Upper lobe of left lung (tissue), 6 donors: ENCODE data around the gene CYB5R2. TPM values are rescaled to one million over a fixed set of nuclear protein-coding genes. Genes with fewer than 3 reads are reported as not detected.

Experiments used
- ATAC-seq, 2 donors: fragments of 200-7000 bp; cut with Tn5 transposase; one replicate each; pipeline ENCODE4 v1.9.1; 2022; ENCODE audit warnings: mild to moderate bottlenecking in 2 of 2, moderate library complexity in 2 of 2; ENCODE audit not compliant: low FRiP score in 2 of 2
- DNase-seq, 2 donors: peaks; one replicate each; pipeline ENCODE4 v3.0.0-alpha.2; 2019 to 2020
- H3K27ac ChIP-seq, 4 donors: fragments of 200-600 bp; sonication (generic); one replicate each; pipeline ENCODE4 v1.5.1; 2016 to 2019
- H3K27me3 ChIP-seq, 4 donors: fragments of 200-600 bp; sonication (generic); one replicate each; pipeline ENCODE4 v1.5.1; 2017 to 2019
- H3K36me3 ChIP-seq, 4 donors: fragments of 200-600 bp; sonication (generic); one replicate each; pipeline ENCODE4 v1.5.1; 2016 to 2019
- H3K4me1 ChIP-seq, 4 donors: fragments of 200-600 bp; sonication (generic); one replicate each; pipeline ENCODE4 v1.5.1; 2018 to 2019
- H3K4me3 ChIP-seq, 4 donors: fragments of 200-600 bp; sonication (generic); one replicate each; pipeline ENCODE4 v1.5.1; 2017 to 2019; ENCODE audit warnings: mild to moderate bottlenecking in 2 of 4, moderate library complexity in 1 of 4
- H3K9me3 ChIP-seq, 4 donors: fragments of 200-600 bp; sonication (generic); one replicate each; pipeline ENCODE4 v1.5.1; 2018 to 2019
- EP300 ChIP-seq, 4 donors: sonication (generic); formaldehyde crosslinking; IDR thresholded peaks; one replicate each; pipeline ENCODE4 v1.5.1; 2017; ENCODE audit warnings: antibody characterized with exemption in 4 of 4, control low read depth in 2 of 4
- POLR2A ChIP-seq, 4 donors: fragments of 450-650 bp; IDR thresholded peaks; one replicate each; pipeline ENCODE4 v1.5.1; 2016 to 2017; ENCODE audit warnings: antibody characterized with exemption in 4 of 4, mild to moderate bottlenecking in 2 of 4
- POLR2AphosphoS5 ChIP-seq, 2 donors: sonication (generic); formaldehyde crosslinking; IDR thresholded peaks; one replicate each; pipeline ENCODE4 v1.5.1; 2017; ENCODE audit warnings: antibody characterized with exemption in 2 of 2
- WGBS, 2 donors: methylation state at CpG; one replicate each; pipeline ENCODE4 v1.1.5; 2017 to 2018; 5-methylcytosine and 5-hydroxymethylcytosine counted together
- total RNA-seq, 6 donors: library from RNA; depleted of rRNA in 4 of 6; stranded (reverse); fragments of >200 nt in 4 of 6; gene quantifications; one replicate each; pipeline versions ENCODE4 v1.1.0 to v1.2.1, GENCODE V29; 2016 to 2021
- TF ChIP-seq, protein P1 (sequence below), 6 experiments: fragments of 450-650 bp in 4 of 6; fragments of 200-600 bp in 2 of 6; sonication (generic) in 2 of 6; IDR thresholded peaks; one replicate each; pipeline ENCODE4 v1.5.1; 2016 to 2019; ENCODE audit warnings: antibody characterized with exemption in 6 of 6
- donor health status: DM: no; HTN: no; CAD: no; lungs with moderate emphysema.
- donor health status: DM: no; HTN: yes; CAD: no; lungs with severe emphysema.

CYB5R2 gene
- total RNA-seq, 6 donors from 2014 or later, result 8.3 to 58.7 (median 10.6) TPM

DNA sequence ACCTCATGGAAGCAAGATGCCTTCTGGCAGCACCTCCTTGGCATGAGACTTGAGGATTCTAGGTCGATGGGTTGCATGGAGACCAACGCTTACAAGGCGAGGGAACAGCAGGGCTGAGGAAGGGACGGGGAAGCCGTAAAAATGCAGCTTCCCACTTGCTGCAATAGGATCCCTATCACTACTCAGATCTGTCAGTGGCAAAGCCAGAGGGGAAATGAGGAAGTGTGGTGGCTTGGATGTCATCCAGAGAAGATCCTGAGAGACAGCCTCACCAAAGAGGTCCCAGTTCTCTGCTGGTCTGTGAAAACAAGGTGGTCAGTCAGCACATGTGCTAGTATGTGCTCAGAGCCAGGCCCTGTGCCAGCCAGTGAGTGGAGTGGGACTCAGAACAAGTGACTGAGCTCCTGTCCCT is 22.2 kb downstream of the CYB5R2 start:
- WGBS, 2 donors, result 49 to 51% methylated on average over 5 of the region's 5 CpGs
- no peak for ATAC-seq
- H3K9me3 ChIP-seq, result no peaks in the 10 kb centered on the region
- H3K4me3 ChIP-seq, result no peak overlapping the region
- no peak for TF ChIP-seq EP300 (IDR thresholded peaks at IDR 0.05)
- no peak for TF ChIP-seq POLR2AphosphoS5 (IDR thresholded peaks at IDR 0.05)
- TF ChIP-seq, protein P1, sequence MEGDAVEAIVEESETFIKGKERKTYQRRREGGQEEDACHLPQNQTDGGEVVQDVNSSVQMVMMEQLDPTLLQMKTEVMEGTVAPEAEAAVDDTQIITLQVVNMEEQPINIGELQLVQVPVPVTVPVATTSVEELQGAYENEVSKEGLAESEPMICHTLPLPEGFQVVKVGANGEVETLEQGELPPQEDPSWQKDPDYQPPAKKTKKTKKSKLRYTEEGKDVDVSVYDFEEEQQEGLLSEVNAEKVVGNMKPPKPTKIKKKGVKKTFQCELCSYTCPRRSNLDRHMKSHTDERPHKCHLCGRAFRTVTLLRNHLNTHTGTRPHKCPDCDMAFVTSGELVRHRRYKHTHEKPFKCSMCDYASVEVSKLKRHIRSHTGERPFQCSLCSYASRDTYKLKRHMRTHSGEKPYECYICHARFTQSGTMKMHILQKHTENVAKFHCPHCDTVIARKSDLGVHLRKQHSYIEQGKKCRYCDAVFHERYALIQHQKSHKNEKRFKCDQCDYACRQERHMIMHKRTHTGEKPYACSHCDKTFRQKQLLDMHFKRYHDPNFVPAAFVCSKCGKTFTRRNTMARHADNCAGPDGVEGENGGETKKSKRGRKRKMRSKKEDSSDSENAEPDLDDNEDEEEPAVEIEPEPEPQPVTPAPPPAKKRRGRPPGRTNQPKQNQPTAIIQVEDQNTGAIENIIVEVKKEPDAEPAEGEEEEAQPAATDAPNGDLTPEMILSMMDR (IDR thresholded peaks at IDR 0.05), result no peak
- no peak for TF ChIP-seq POLR2A (IDR thresholded peaks at IDR 0.05)
- no peaks in the 10 kb centered on the region for H3K4me1 ChIP-seq
- no peak for DNase-seq
- peaks cover 0 to 74% (median 52%) of the 10 kb centered on the region in 4 donors for H3K36me3 ChIP-seq
- H3K27me3 ChIP-seq, result no peaks in the 10 kb centered on the region
- H3K27ac ChIP-seq, result no peak overlapping the region

DNA sequence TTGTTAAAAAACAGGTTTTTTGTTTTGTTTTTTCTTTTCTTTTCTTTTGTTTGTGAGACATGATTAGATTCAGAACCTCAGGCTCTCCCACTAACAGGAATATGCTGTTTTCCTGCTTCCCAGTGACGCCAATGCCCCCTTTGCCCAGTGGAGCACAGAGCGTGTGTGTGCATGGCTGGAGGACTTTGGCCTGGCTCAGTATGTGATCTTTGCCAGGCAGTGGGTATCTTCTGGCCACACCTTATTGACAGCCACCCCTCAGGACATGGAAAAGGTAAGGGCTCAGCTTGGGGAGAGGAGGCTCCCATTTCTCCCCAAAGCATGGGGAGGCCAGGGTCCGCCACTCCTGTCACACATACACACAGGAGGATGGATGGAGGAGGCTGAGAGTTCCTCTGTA is 25.0 kb downstream of the CYB5R2 start:
- DNase-seq (no peak), ATAC-seq (no peak)
- Histone ChIP-seq H3K27ac (no peak overlapping the region), H3K4me1 (no peaks in the 10 kb centered on the region), H3K4me3 (no peak overlapping the region), H3K36me3 (peaks cover 0 to 50% (median 34%) of the 10 kb centered on the region in 4 donors), H3K9me3 (no peaks in the 10 kb centered on the region), H3K27me3 (no peaks in the 10 kb centered on the region)
- 98% methylated on average over 2 to 3 of the region's 3 CpGs for WGBS, 2 donors
- TF ChIP-seq POLR2AphosphoS5 (IDR thresholded peaks at IDR 0.05), result no peak
- no peak for TF ChIP-seq EP300 (IDR thresholded peaks at IDR 0.05)
- TF ChIP-seq, protein P1 (IDR thresholded peaks at IDR 0.05), result no peak
- no peak for TF ChIP-seq POLR2A (IDR thresholded peaks at IDR 0.05)

DNA sequence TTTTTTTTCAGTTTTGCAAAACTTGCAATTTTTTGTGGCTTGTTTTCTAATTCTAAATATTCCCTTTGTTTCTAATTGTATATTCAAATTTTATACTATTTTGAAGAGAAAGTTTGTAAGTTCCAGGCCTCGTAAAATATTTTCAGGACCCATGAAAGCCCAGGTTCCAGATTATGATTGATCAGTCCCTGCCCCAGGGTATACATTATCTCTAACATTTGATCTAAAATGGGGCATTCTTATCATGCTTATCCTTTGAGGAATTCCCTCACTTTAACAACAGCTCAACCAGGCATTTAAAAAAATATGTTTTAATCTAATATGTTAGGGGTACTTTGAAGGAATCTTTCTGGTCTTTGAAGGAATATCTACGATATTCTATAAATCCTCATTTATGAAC is 26.4 kb downstream of the CYB5R2 start:
- no peaks in the 10 kb centered on the region for H3K27me3 ChIP-seq
- no peaks in the 10 kb centered on the region for H3K9me3 ChIP-seq
- ATAC-seq, result no peak
- H3K4me3 ChIP-seq, result no peak overlapping the region
- peaks cover 0 to 42% (median 28%) of the 10 kb centered on the region in 4 donors for H3K36me3 ChIP-seq
- DNase-seq, result no peak
- no peak overlapping the region for H3K27ac ChIP-seq
- no peak for TF ChIP-seq POLR2A (IDR thresholded peaks at IDR 0.05)
- TF ChIP-seq, protein P1 (IDR thresholded peaks at IDR 0.05), result no peak
- TF ChIP-seq POLR2AphosphoS5 (IDR thresholded peaks at IDR 0.05), result no peak
- 91 to 92% methylated on average over 2 of the region's 2 CpGs for WGBS, 2 donors
- no peaks in the 10 kb centered on the region for H3K4me1 ChIP-seq

DNA sequence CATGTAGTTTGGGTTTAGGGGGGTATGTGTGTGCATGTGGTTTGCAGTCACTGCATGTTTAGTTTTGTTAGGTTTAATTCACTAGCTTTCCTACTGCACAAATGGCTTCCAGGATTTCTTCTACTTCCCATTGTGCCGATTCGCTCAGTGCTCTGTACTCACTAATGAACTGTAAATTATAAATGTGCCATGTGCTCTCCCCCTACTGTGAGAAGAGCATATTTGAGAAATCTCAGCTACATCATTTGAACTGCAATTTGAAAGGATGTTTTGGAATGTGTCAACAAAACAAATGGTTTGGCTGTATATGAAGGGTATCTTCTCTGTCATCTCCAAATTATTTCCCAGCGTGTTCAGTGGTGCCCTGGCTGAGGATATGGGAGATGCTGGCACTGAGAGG is 28.1 kb downstream of the CYB5R2 start:
- TF ChIP-seq POLR2AphosphoS5 (IDR thresholded peaks at IDR 0.05) (no peak), EP300 (IDR thresholded peaks at IDR 0.05) (no peak), POLR2A (IDR thresholded peaks at IDR 0.05) (no peak)
- TF ChIP-seq, protein P1 (IDR thresholded peaks at IDR 0.05), result no peak
- H3K27ac ChIP-seq, result no peak overlapping the region
- DNase-seq (no peak), ATAC-seq (no peak)
- no peaks in the 10 kb centered on the region for H3K9me3 ChIP-seq
- H3K27me3 ChIP-seq, result no peaks in the 10 kb centered on the region
- no peaks in the 10 kb centered on the region for H3K4me1 ChIP-seq
- no peak overlapping the region for H3K4me3 ChIP-seq
- peaks cover 0 to 43% (median 30%) of the 10 kb centered on the region in 4 donors for H3K36me3 ChIP-seq
- WGBS, 2 donors, result 67 to 73% methylated on average over 3 of the region's 3 CpGs

DNA sequence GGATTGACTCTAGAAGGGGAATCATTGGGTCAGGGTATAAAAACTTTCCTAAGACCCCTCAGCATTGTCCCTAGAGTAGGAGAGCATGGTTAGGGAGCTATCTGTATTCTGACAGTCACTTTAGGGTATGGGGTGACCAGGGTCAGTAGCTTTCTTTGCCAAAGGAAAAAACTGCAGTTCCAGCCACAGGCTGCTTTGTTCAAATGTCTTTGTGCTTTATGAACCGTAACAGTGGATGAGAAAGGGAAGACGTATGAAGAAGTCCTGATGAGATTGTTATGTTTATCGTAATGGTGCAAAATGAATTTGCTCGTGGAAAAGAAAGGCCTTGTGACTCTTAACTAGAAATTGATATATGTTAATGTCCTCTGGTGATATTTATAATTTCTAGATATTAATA is 30.0 kb downstream of the CYB5R2 start:
- no peaks in the 10 kb centered on the region for H3K4me1 ChIP-seq
- ATAC-seq (no peak), DNase-seq (no peak)
- no peaks in the 10 kb centered on the region for H3K27me3 ChIP-seq
- no peak overlapping the region for H3K27ac ChIP-seq
- 82 to 95% methylated on average over 4 of the region's 4 CpGs for WGBS, 2 donors
- H3K4me3 ChIP-seq, result no peak overlapping the region
- TF ChIP-seq, protein P1 (IDR thresholded peaks at IDR 0.05), result no peak
- no peak for TF ChIP-seq POLR2AphosphoS5 (IDR thresholded peaks at IDR 0.05)
- TF ChIP-seq POLR2A (IDR thresholded peaks at IDR 0.05), result no peak
- H3K36me3 ChIP-seq, result peaks cover 0 to 25% (median 17%) of the 10 kb centered on the region in 4 donors
- H3K9me3 ChIP-seq, result no peaks in the 10 kb centered on the region
